ENCODE results near the gene FSTL4. TPM values are rescaled to one million over a fixed set of nuclear protein-coding genes. Genes with fewer than 3 reads are reported as not detected.

The FSTL4 gene
- polyA plus RNA-seq, 3 donors, result not detected

GRCh38 chr5:133450286-133450685 lies 162.1 kb downstream of the FSTL4 start:
- Histone ChIP-seq H3K36me3 (replicated peaks in 1 of 2; ENCODE audit: control insufficient read depth in 1 of 2, insufficient read depth in 2 of 2, low read length in 2 of 2) (no peaks in the 10 kb centered on the region), H3K9ac (ENCODE audit: insufficient read depth, low read length, poor library complexity, severe bottlenecking) (no peak overlapping the region), H3K27me3 (ENCODE audit: control insufficient read depth in 2 of 2, insufficient read depth in 2 of 2, low read length in 2 of 2) (no peaks in the 10 kb centered on the region), H3K4me2 (replicated peaks; ENCODE audit: extremely low read depth, low read length, poor library complexity, severe bottlenecking) (no peak overlapping the region), H2AFZ (ENCODE audit: insufficient read depth, low read depth, low read length, poor library complexity, severe bottlenecking) (no peak overlapping the region), H4K20me1 (ENCODE audit: insufficient read depth, low read length) (no peaks in the 10 kb centered on the region), H3K4me3 (replicated peaks in 1 of 3; ENCODE audit: low read depth in 2 of 3, low read length in 3 of 3) (no peak overlapping the region), H3K9me3 (replicated peaks in 1 of 2; ENCODE audit: control insufficient read depth in 1 of 2, insufficient read depth in 1 of 2, low read length in 2 of 2) (no peaks in the 10 kb centered on the region), H3K27ac (ENCODE audit: low read depth in 1 of 2, low read length in 2 of 2) (no peak overlapping the region), H3K79me2 (ENCODE audit: insufficient read depth, low read length) (no peaks in the 10 kb centered on the region), H3K4me1 (ENCODE audit: control insufficient read depth in 1 of 2, insufficient read depth in 2 of 2, low read length in 2 of 2) (no peaks in the 10 kb centered on the region)
- no peak overlapping the region for H3K27ac Mint-ChIP-seq
- 67% methylated on average over 1 of the region's 8 CpGs for WGBS (ENCODE audit: insufficient coverage)
- peaks cover 4 to 6% (median 5%) of the 10 kb centered on the region in 3 donors for H3K27me3 Mint-ChIP-seq (ENCODE audit: low read depth in 3 of 3)
- no peak for DNase-seq
- H3K4me3 Mint-ChIP-seq, result no peak overlapping the region
- intact Hi-C loops (cut with micrococcal nuclease), result no loop called here
- no peak for TF ChIP-seq CTCF (IDR thresholded peaks at IDR 0.05)
- H3K36me3 Mint-ChIP-seq, result no peaks in the 10 kb centered on the region
- H3K4me1 Mint-ChIP-seq, result peaks cover 1% of the 10 kb centered on the region
- H3K9me3 Mint-ChIP-seq, result peaks cover 0 to 3% (median 0%) of the 10 kb centered on the region in 7 donors

GRCh38 chr5:133449181-133449580 lies 163.2 kb downstream of the FSTL4 start:
- no peak overlapping the region for H3K4me2 ChIP-seq (replicated peaks; ENCODE audit: extremely low read depth, low read length, poor library complexity, severe bottlenecking)
- Mint-ChIP-seq H3K36me3 (no peaks in the 10 kb centered on the region), H3K27me3 (ENCODE audit: low read depth in 3 of 3) (peaks cover 4 to 7% (median 5%) of the 10 kb centered on the region in 3 donors), H3K27ac (peak overlapping the region in 1 of 7 donors; percentile 16), H3K4me3 (no peak overlapping the region), H3K9me3 (peaks cover 0 to 3% (median 0%) of the 10 kb centered on the region in 7 donors), H3K4me1 (no peaks in the 10 kb centered on the region)
- intact Hi-C loops (cut with micrococcal nuclease), result no loop called here
- no peaks in the 10 kb centered on the region for H3K79me2 ChIP-seq (ENCODE audit: insufficient read depth, low read length)
- H2AFZ ChIP-seq (ENCODE audit: insufficient read depth, low read depth, low read length, poor library complexity, severe bottlenecking), result no peak overlapping the region
- no peak for DNase-seq
- H3K4me3 ChIP-seq (replicated peaks in 1 of 3; ENCODE audit: low read depth in 2 of 3, low read length in 3 of 3), result no peak overlapping the region
- H4K20me1 ChIP-seq (ENCODE audit: insufficient read depth, low read length), result no peaks in the 10 kb centered on the region
- no peak overlapping the region for H3K9ac ChIP-seq (ENCODE audit: insufficient read depth, low read length, poor library complexity, severe bottlenecking)
- no peak overlapping the region for H3K27ac ChIP-seq (ENCODE audit: low read depth in 1 of 2, low read length in 2 of 2)
- no peaks in the 10 kb centered on the region for H3K4me1 ChIP-seq (ENCODE audit: control insufficient read depth in 1 of 2, insufficient read depth in 2 of 2, low read length in 2 of 2)
- no peaks in the 10 kb centered on the region for H3K27me3 ChIP-seq (ENCODE audit: control insufficient read depth in 2 of 2, insufficient read depth in 2 of 2, low read length in 2 of 2)
- TF ChIP-seq CTCF (IDR thresholded peaks at IDR 0.05), result no peak
- no peaks in the 10 kb centered on the region for H3K36me3 ChIP-seq (replicated peaks in 1 of 2; ENCODE audit: control insufficient read depth in 1 of 2, insufficient read depth in 2 of 2, low read length in 2 of 2)
- WGBS (ENCODE audit: insufficient coverage), result 90% methylated on average over 9 of the region's 10 CpGs
- H3K9me3 ChIP-seq (replicated peaks in 1 of 2; ENCODE audit: control insufficient read depth in 1 of 2, insufficient read depth in 1 of 2, low read length in 2 of 2), result no peaks in the 10 kb centered on the region

Measured in CD14-positive monocyte (primary cell).